WERI-Rb-1 (cell line): ENCODE data around the gene ZBTB7C.

Experiments
- DNase-seq: peaks from one replicate; pipeline ENCODE4 v3.0.0-alpha.2; 2020
- H3K27ac ChIP-seq: fragments of 250-450 bp; sonication (Bioruptor Pico); 2 replicates; pipeline ENCODE4 v1.5.1; 2020; ENCODE audit warnings: mild to moderate bottlenecking, moderate library complexity
- H3K27me3 ChIP-seq: fragments of 250-450 bp; sonication (Bioruptor Pico); 2 replicates; pipeline ENCODE4 v1.5.1; 2021; ENCODE audit warnings: mild to moderate bottlenecking, low read depth, moderate library complexity; ENCODE audit not compliant: insufficient read depth, severe bottlenecking
- H3K36me3 ChIP-seq: fragments of 250-450 bp; sonication (Bioruptor Pico); 2 replicates; pipeline ENCODE4 v1.5.1; 2020; ENCODE audit warnings: mild to moderate bottlenecking, moderate library complexity
- H3K4me3 ChIP-seq: 2 replicates; pipeline ENCODE4 v1.5.1; 2011; ENCODE audit warnings: low read depth, mild to moderate bottlenecking, control low read depth, low read length
- H3K9me3 ChIP-seq: fragments of 250-450 bp; sonication (Bioruptor Pico); 2 replicates; pipeline ENCODE4 v1.5.1; 2021; ENCODE audit warnings: mild to moderate bottlenecking, moderate library complexity; ENCODE audit not compliant: severe bottlenecking
- TF ChIP-seq, protein P1 (sequence below): IDR thresholded peaks from 2 replicates; pipeline ENCODE4 v1.5.1; 2011; ENCODE audit warnings: low read depth, mild to moderate bottlenecking, control low read depth, inconsistent platforms, low read length

ZBTB7C gene

GRCh38 chr18:48330016-48330991, 78.9 kb downstream of the ZBTB7C start:
- TF ChIP-seq, protein P1, sequence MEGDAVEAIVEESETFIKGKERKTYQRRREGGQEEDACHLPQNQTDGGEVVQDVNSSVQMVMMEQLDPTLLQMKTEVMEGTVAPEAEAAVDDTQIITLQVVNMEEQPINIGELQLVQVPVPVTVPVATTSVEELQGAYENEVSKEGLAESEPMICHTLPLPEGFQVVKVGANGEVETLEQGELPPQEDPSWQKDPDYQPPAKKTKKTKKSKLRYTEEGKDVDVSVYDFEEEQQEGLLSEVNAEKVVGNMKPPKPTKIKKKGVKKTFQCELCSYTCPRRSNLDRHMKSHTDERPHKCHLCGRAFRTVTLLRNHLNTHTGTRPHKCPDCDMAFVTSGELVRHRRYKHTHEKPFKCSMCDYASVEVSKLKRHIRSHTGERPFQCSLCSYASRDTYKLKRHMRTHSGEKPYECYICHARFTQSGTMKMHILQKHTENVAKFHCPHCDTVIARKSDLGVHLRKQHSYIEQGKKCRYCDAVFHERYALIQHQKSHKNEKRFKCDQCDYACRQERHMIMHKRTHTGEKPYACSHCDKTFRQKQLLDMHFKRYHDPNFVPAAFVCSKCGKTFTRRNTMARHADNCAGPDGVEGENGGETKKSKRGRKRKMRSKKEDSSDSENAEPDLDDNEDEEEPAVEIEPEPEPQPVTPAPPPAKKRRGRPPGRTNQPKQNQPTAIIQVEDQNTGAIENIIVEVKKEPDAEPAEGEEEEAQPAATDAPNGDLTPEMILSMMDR = no peak
- no peak for DNase-seq
- H3K27ac ChIP-seq = peak overlapping the region; percentile 25

DNA sequence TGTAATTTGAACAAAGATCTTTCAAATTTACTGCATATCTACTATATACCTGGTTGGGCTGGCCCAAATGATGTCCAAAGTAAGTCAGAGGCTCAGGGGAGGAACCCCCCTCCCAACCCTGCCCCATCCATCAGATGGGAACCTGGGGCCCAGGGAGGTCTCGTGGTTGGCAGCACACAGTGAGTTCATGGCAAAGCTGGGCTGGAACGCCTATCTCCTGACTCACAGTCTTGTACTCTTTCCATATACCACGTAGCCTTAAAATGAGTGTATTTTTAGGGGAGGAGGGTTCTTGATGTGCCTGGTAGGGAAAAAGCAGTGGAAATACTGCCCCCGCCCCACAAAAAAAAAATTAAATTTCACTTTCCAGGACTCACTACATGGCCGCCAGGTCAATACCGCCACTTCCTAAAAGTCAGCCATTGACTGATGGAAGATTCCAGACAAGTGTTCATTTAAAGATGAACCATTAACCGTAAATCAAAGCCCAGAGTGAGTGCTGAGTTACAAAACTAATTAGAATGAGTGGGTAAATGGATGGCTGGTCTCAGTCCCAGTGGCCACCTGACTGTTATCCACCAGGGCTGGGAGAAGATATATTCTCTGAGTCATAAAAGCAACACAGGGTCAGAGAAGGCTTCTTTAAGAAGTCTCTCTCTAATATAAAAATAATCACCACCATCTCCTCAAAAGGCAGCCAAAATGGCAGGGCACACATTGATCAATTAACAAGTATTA, 80.5 kb downstream of the ZBTB7C start:
- no peak for DNase-seq
- TF ChIP-seq, protein P1 = no peak
- Histone ChIP-seq H3K27me3 (no peaks in the 10 kb centered on the region), H3K4me3 (no peak overlapping the region), H3K27ac (no peak overlapping the region), H3K9me3 (no peaks in the 10 kb centered on the region), H3K36me3 (no peaks in the 10 kb centered on the region)

More at GRCh38 chr18:48330016-48330991, 78.9 kb downstream of the ZBTB7C start:
- Histone ChIP-seq H3K4me3 (no peak overlapping the region), H3K9me3 (no peaks in the 10 kb centered on the region), H3K36me3 (no peaks in the 10 kb centered on the region), H3K27me3 (no peaks in the 10 kb centered on the region)

- H3K27ac ChIP-seq = no peak overlapping the region
- H3K4me3 ChIP-seq = no peak overlapping the region
- no peak for DNase-seq
- no peaks in the 10 kb centered on the region for H3K9me3 ChIP-seq
- TF ChIP-seq, protein P1 = no peak
- no peaks in the 10 kb centered on the region for H3K36me3 ChIP-seq
- no peaks in the 10 kb centered on the region for H3K27me3 ChIP-seq
These were observed 82.1 kb downstream of the ZBTB7C start for GRCh38 chr18:48326901-48327675.

DNA sequence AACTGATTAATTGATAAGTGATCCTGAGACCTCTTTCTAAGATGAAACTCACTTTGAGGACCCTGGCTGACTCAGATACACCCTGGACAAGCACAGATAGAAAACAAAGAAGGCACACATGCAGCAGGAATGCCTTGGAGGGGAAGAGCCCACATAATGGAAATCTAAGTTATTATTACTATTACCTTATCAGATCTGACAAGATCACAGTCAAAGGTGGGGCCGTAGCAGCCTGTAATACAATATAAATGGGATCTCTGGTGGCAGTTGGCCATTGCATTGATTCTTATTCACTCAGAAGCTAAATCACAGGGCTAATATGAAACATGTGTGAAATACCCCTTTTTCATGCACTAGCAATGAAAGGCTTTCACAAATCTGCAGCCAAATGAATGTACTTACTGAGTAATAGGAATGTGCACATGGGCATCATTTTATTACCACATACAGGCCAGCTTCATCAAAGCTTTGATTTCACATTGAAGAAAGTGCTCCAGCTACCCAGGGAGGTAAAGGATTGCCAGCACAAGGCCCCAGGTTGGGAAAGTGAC, 84.0 kb downstream of the ZBTB7C start:
- H3K27ac ChIP-seq = no peak overlapping the region
- no peaks in the 10 kb centered on the region for H3K27me3 ChIP-seq
- no peak overlapping the region for H3K4me3 ChIP-seq
- no peak for DNase-seq
- H3K36me3 ChIP-seq = no peaks in the 10 kb centered on the region
- TF ChIP-seq, protein P1 = no peak
- H3K9me3 ChIP-seq = no peaks in the 10 kb centered on the region

- Histone ChIP-seq H3K27ac (no peak overlapping the region), H3K36me3 (no peaks in the 10 kb centered on the region), H3K4me3 (no peak overlapping the region), H3K27me3 (no peaks in the 10 kb centered on the region), H3K9me3 (no peaks in the 10 kb centered on the region)
- DNase-seq = no peak
- TF ChIP-seq, protein P1 = no peak
These were observed 84.5 kb downstream of the ZBTB7C start for GRCh38 chr18:48324651-48325050.
